Kidney epithelial cell (primary cell): ENCODE results near the gene LIPJ. TPM values are rescaled to one million over a fixed set of nuclear protein-coding genes. Genes with fewer than 3 reads are reported as not detected.

Experiments
- DNase-seq: peaks from one replicate; pipeline ENCODE4 v3.0.0-alpha.2; 2010; ENCODE audit warnings: low read depth
- H3K27me3 ChIP-seq: 2 replicates; pipeline ENCODE4 v1.6.0; 2011; ENCODE audit warnings: low read length; ENCODE audit not compliant: control insufficient read depth, insufficient read depth
- H3K36me3 ChIP-seq: 2 replicates; pipeline ENCODE4 v1.5.1; 2011; ENCODE audit warnings: low read length; ENCODE audit not compliant: control insufficient read depth, insufficient read depth
- H3K4me3 ChIP-seq: 2 replicates; pipeline ENCODE4 v1.5.1; 2011; ENCODE audit warnings: low read depth, mild to moderate bottlenecking, control low read depth, low read length
- total RNA-seq: library from RNA; depleted of rRNA; stranded (reverse); fragments of >200 nt; gene quantifications from 2 replicates; pipeline ENCODE4 v1.2.3, GENCODE V29; 2015
- TF ChIP-seq, protein P1 (sequence below): IDR thresholded peaks from 2 replicates; pipeline ENCODE4 v1.5.1; 2011; ENCODE audit warnings: mild to moderate bottlenecking, moderate library complexity, low read length, control low read depth, inconsistent platforms; ENCODE audit not compliant: insufficient read depth, poor library complexity, severe bottlenecking

The LIPJ gene
- total RNA-seq, 1 donor from 2014 or later, result 0.08 TPM

DNA sequence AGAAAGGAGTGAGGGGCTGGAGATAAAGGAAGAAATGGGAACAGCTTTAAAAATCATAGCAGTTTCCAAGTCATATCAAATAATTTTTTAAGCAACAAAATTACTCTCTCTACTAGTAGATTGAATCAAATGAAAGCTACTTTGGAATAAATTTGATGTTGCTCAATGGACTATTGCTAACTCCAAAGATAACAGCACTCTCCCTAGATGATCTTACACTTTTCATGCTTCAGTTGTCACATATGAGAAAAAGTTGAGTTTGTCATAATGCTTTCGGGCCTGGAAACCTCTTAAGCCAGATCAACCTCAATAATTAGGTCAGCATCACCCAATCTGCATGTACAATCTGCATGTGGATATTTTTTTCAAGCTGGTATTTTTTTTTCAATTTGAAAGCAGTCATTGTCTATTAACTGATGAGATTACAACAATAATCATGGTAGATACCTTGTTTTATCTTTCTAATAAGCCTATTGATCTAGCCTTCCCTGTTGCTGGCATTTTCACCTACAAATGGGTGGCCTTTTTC is 31.3 kb downstream of the LIPJ start:
- no peak overlapping the region for H3K4me3 ChIP-seq
- no peaks in the 10 kb centered on the region for H3K36me3 ChIP-seq
- TF ChIP-seq, protein P1, sequence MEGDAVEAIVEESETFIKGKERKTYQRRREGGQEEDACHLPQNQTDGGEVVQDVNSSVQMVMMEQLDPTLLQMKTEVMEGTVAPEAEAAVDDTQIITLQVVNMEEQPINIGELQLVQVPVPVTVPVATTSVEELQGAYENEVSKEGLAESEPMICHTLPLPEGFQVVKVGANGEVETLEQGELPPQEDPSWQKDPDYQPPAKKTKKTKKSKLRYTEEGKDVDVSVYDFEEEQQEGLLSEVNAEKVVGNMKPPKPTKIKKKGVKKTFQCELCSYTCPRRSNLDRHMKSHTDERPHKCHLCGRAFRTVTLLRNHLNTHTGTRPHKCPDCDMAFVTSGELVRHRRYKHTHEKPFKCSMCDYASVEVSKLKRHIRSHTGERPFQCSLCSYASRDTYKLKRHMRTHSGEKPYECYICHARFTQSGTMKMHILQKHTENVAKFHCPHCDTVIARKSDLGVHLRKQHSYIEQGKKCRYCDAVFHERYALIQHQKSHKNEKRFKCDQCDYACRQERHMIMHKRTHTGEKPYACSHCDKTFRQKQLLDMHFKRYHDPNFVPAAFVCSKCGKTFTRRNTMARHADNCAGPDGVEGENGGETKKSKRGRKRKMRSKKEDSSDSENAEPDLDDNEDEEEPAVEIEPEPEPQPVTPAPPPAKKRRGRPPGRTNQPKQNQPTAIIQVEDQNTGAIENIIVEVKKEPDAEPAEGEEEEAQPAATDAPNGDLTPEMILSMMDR, result no peak
- no peaks in the 10 kb centered on the region for H3K27me3 ChIP-seq
- no peak for DNase-seq

- no peak for DNase-seq
- Histone ChIP-seq H3K27me3 (no peaks in the 10 kb centered on the region), H3K4me3 (no peak overlapping the region), H3K36me3 (no peaks in the 10 kb centered on the region)
- TF ChIP-seq, protein P1, result no peak
Observed at GRCh38 chr10:88618496-88618895, 31.9 kb downstream of the LIPJ start.

GRCh38 chr10:88620441-88620840 is 33.9 kb downstream of the LIPJ start:
- TF ChIP-seq, protein P1, result no peak
- no peaks in the 10 kb centered on the region for H3K36me3 ChIP-seq
- DNase-seq, result no peak
- H3K27me3 ChIP-seq, result no peaks in the 10 kb centered on the region
- no peak overlapping the region for H3K4me3 ChIP-seq

- no peaks in the 10 kb centered on the region for H3K27me3 ChIP-seq
- TF ChIP-seq, protein P1, result no peak
- no peaks in the 10 kb centered on the region for H3K36me3 ChIP-seq
- DNase-seq, result no peak
- no peak overlapping the region for H3K4me3 ChIP-seq
Observed at GRCh38 chr10:88623835-88624234, 37.3 kb downstream of the LIPJ start.

GRCh38 chr10:88624840-88625239 is 38.3 kb downstream of the LIPJ start:
- Histone ChIP-seq H3K36me3 (no peaks in the 10 kb centered on the region), H3K27me3 (no peaks in the 10 kb centered on the region), H3K4me3 (no peak overlapping the region)
- DNase-seq, result no peak
- TF ChIP-seq, protein P1, result no peak

GRCh38 chr10:88640186-88640585 is 53.6 kb downstream of the LIPJ start:
- Histone ChIP-seq H3K4me3 (no peak overlapping the region), H3K36me3 (no peaks in the 10 kb centered on the region), H3K27me3 (no peaks in the 10 kb centered on the region)
- no peak for DNase-seq
- TF ChIP-seq, protein P1, result no peak
